ENCODE measurements around the gene RAB9A.
A peak's percentile ranks its signal among the peaks of the same experiment; 100 is the strongest.

RAB9A gene

GRCh38 chrX:13732246-13733067 lies 43.5 kb downstream of the RAB9A start:
- H3K27ac ChIP-seq (ENCODE audit: low read length) = no peak overlapping the region
- H3K36me3 ChIP-seq (ENCODE audit: control insufficient read depth, low read depth, low read length) = peaks cover 15% of the 10 kb centered on the region
- H3K9ac ChIP-seq (ENCODE audit: low read length) = no peak overlapping the region
- no peaks in the 10 kb centered on the region for H3K9me3 ChIP-seq (ENCODE audit: control insufficient read depth, low read depth, low read length)
- no peaks in the 10 kb centered on the region for H3K27me3 ChIP-seq (ENCODE audit: control insufficient read depth, insufficient read depth, low read length)
- no peak overlapping the region for H3K4me3 ChIP-seq (ENCODE audit: low read length)
- H3K4me1 ChIP-seq (ENCODE audit: control insufficient read depth, low read depth, low read length) = peaks cover 6% of the 10 kb centered on the region

- Histone ChIP-seq H3K36me3 (ENCODE audit: control insufficient read depth, low read depth, low read length) (peaks cover 19% of the 10 kb centered on the region), H3K4me3 (ENCODE audit: low read length) (peak overlapping the region; percentile 99), H3K27ac (ENCODE audit: low read length) (peak overlapping the region; percentile 51), H3K9ac (ENCODE audit: low read length) (peak overlapping the region; percentile 96), H3K4me1 (ENCODE audit: control insufficient read depth, low read depth, low read length) (peaks cover 6% of the 10 kb centered on the region), H3K27me3 (ENCODE audit: control insufficient read depth, insufficient read depth, low read length) (no peaks in the 10 kb centered on the region), H3K9me3 (ENCODE audit: control insufficient read depth, low read depth, low read length) (no peaks in the 10 kb centered on the region)
Observed at GRCh38 chrX:13733506-13733905, 44.6 kb downstream of the RAB9A start.

DNA sequence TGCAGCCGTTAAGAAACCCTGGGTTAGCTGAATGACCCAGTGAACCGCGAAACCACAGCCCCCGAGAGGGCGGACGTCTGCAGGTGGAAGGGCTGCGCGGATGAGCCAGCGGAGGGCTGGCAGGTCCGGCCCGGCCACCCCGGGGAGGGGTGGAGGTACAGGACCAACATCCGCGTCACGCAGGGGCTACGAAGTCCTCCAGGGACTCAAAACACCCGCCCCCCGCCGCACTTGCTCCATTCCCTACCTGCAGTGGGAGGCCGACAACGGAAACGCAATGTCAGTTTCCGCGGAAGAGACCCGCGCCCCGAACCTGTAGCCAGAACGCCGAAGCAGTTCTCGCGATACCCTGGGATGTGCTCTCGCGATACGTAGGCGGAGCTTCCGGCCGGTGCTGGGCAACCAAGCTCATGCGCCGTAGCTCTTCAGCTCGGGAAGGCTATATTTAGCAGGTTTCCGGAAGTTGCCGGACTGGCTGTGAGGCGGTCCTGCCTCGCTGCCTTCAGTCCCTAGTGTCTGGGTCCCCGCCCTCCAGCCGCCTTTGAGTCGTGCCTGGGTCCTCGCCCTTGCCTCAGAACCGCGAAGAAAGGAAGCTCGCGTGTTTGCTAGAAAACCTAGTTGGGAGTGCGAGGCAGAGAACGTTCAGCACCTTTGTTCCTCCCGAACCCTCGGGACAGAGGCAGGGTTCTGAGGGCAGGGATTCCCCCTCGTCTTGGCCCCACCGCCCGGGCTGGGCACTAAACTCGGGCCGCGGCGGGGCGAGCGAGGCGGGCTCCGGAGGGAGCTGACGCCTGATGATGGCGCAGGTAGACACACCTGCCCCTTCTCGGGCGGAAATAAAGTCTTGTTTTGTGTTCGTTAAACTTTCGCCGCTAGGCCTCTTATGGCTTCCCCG lies 45.6 kb downstream of the RAB9A start, which contains the start of the genes OFD1 and TRAPPC2:
TSS of gene OFD1 (plus strand) at position 471 of the 895 bp plus-strand sequence. CDS start at position 795, 324 bp downstream.
TSS of gene TRAPPC2 (minus strand) at position 343 of the 895 bp plus-strand sequence. CDS start 14,657 bp downstream, outside the sequence.
- Histone ChIP-seq H3K9ac (ENCODE audit: low read length) (peak within 1 kb of the TSS; percentile 96), H3K4me3 (ENCODE audit: low read length) (peak within 1 kb of the TSS; percentile 99), H3K4me1 (ENCODE audit: control insufficient read depth, low read depth, low read length) (peaks cover 6% of the 10 kb centered on the region), H3K36me3 (ENCODE audit: control insufficient read depth, low read depth, low read length) (peaks cover 27% of the 10 kb centered on the region), H3K9me3 (ENCODE audit: control insufficient read depth, low read depth, low read length) (no peaks in the 10 kb centered on the region), H3K27ac (ENCODE audit: low read length) (peak within 1 kb of the TSS; percentile 91), H3K27me3 (ENCODE audit: control insufficient read depth, insufficient read depth, low read length) (no peaks in the 10 kb centered on the region)

- Histone ChIP-seq H3K36me3 (ENCODE audit: control insufficient read depth, low read depth, low read length) (peaks cover 64% of the 10 kb centered on the region), H3K9me3 (ENCODE audit: control insufficient read depth, low read depth, low read length) (no peaks in the 10 kb centered on the region), H3K4me3 (ENCODE audit: low read length) (no peak overlapping the region), H3K4me1 (ENCODE audit: control insufficient read depth, low read depth, low read length) (peaks cover 6% of the 10 kb centered on the region), H3K27me3 (ENCODE audit: control insufficient read depth, insufficient read depth, low read length) (no peaks in the 10 kb centered on the region), H3K9ac (ENCODE audit: low read length) (no peak overlapping the region), H3K27ac (ENCODE audit: low read length) (no peak overlapping the region)
Observed at GRCh38 chrX:13741695-13742094, 52.8 kb downstream of the RAB9A start.

GRCh38 chrX:13742397-13743176 lies 53.7 kb downstream of the RAB9A start:
- peaks cover 67% of the 10 kb centered on the region for H3K36me3 ChIP-seq (ENCODE audit: control insufficient read depth, low read depth, low read length)
- H3K9ac ChIP-seq (ENCODE audit: low read length) = no peak overlapping the region

GRCh38 chrX:13747836-13748235 lies 58.9 kb downstream of the RAB9A start:
- Histone ChIP-seq H3K4me3 (ENCODE audit: low read length) (no peak overlapping the region), H3K9me3 (ENCODE audit: control insufficient read depth, low read depth, low read length) (no peaks in the 10 kb centered on the region), H3K36me3 (ENCODE audit: control insufficient read depth, low read depth, low read length) (peaks cover 82% of the 10 kb centered on the region), H3K27me3 (ENCODE audit: control insufficient read depth, insufficient read depth, low read length) (no peaks in the 10 kb centered on the region), H3K4me1 (ENCODE audit: control insufficient read depth, low read depth, low read length) (peaks cover 2% of the 10 kb centered on the region), H3K27ac (ENCODE audit: low read length) (no peak overlapping the region), H3K9ac (ENCODE audit: low read length) (no peak overlapping the region)

More at GRCh38 chrX:13742397-13743176, 53.7 kb downstream of the RAB9A start:
- Histone ChIP-seq H3K27ac (ENCODE audit: low read length) (no peak overlapping the region), H3K9me3 (ENCODE audit: control insufficient read depth, low read depth, low read length) (no peaks in the 10 kb centered on the region), H3K4me3 (ENCODE audit: low read length) (no peak overlapping the region), H3K27me3 (ENCODE audit: control insufficient read depth, insufficient read depth, low read length) (no peaks in the 10 kb centered on the region), H3K4me1 (ENCODE audit: control insufficient read depth, low read depth, low read length) (peaks cover 6% of the 10 kb centered on the region)

DNA sequence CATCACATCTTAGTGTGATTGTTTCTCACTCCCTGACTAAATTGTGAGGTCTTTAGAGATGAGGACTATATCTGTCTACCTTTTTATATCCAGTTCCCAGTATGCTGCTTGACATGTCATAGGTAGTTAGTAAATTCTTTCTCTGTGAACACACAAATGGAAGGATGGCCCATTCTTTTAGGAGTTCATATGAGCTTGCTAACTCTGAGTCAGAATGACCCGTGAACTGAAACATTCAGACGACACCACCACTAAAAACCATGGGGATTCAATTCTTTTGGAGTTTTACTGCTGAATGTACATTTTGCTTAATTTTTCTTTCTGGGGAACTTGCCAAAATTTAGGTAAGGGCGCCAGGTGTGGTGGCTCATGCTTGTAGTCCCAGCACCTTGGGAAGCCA lies 59.6 kb downstream of the RAB9A start:
- H3K9ac ChIP-seq (ENCODE audit: low read length) = no peak overlapping the region
- no peaks in the 10 kb centered on the region for H3K9me3 ChIP-seq (ENCODE audit: control insufficient read depth, low read depth, low read length)
- H3K36me3 ChIP-seq (ENCODE audit: control insufficient read depth, low read depth, low read length) = peaks cover 83% of the 10 kb centered on the region
- H3K4me1 ChIP-seq (ENCODE audit: control insufficient read depth, low read depth, low read length) = no peaks in the 10 kb centered on the region
- no peak overlapping the region for H3K4me3 ChIP-seq (ENCODE audit: low read length)
- no peak overlapping the region for H3K27ac ChIP-seq (ENCODE audit: low read length)
- no peaks in the 10 kb centered on the region for H3K27me3 ChIP-seq (ENCODE audit: control insufficient read depth, insufficient read depth, low read length)

- Histone ChIP-seq H3K36me3 (ENCODE audit: control insufficient read depth, low read depth, low read length) (peaks cover 81% of the 10 kb centered on the region), H3K4me1 (ENCODE audit: control insufficient read depth, low read depth, low read length) (no peaks in the 10 kb centered on the region), H3K27ac (ENCODE audit: low read length) (no peak overlapping the region), H3K27me3 (ENCODE audit: control insufficient read depth, insufficient read depth, low read length) (no peaks in the 10 kb centered on the region), H3K9ac (ENCODE audit: low read length) (no peak overlapping the region), H3K4me3 (ENCODE audit: low read length) (no peak overlapping the region), H3K9me3 (ENCODE audit: control insufficient read depth, low read depth, low read length) (no peaks in the 10 kb centered on the region)
Observed at GRCh38 chrX:13750204-13750603, 61.3 kb downstream of the RAB9A start.

GRCh38 chrX:13750812-13751211 lies 61.9 kb downstream of the RAB9A start:
- Histone ChIP-seq H3K27ac (ENCODE audit: low read length) (no peak overlapping the region), H3K9me3 (ENCODE audit: control insufficient read depth, low read depth, low read length) (no peaks in the 10 kb centered on the region), H3K4me3 (ENCODE audit: low read length) (no peak overlapping the region), H3K9ac (ENCODE audit: low read length) (no peak overlapping the region), H3K4me1 (ENCODE audit: control insufficient read depth, low read depth, low read length) (no peaks in the 10 kb centered on the region), H3K36me3 (ENCODE audit: control insufficient read depth, low read depth, low read length) (peaks cover 79% of the 10 kb centered on the region), H3K27me3 (ENCODE audit: control insufficient read depth, insufficient read depth, low read length) (no peaks in the 10 kb centered on the region)

DNA sequence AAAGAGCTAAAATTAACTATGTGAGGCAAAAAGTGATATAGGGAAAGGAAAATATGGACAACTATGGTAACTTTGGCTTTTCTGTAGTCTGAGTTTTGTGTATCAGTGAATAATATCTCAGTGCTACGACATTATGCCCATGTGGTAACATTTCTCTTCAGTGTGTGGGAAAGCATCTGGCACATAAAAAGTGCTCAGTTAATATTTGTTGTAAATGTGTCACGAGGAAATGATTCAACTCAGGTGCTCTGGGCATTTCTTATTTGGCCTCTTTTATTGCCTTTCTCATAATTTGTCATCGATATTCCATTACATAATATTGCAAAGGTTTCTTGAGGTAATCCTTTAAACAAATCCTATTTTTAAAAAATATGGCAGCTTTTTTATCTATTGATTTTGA lies 63.2 kb downstream of the RAB9A start:
- no peak overlapping the region for H3K9ac ChIP-seq (ENCODE audit: low read length)
- H3K9me3 ChIP-seq (ENCODE audit: control insufficient read depth, low read depth, low read length) = no peaks in the 10 kb centered on the region
- H3K4me1 ChIP-seq (ENCODE audit: control insufficient read depth, low read depth, low read length) = no peaks in the 10 kb centered on the region
- H3K27ac ChIP-seq (ENCODE audit: low read length) = no peak overlapping the region
- H3K4me3 ChIP-seq (ENCODE audit: low read length) = no peak overlapping the region
- H3K27me3 ChIP-seq (ENCODE audit: control insufficient read depth, insufficient read depth, low read length) = no peaks in the 10 kb centered on the region
- peaks cover 75% of the 10 kb centered on the region for H3K36me3 ChIP-seq (ENCODE audit: control insufficient read depth, low read depth, low read length)

DNA sequence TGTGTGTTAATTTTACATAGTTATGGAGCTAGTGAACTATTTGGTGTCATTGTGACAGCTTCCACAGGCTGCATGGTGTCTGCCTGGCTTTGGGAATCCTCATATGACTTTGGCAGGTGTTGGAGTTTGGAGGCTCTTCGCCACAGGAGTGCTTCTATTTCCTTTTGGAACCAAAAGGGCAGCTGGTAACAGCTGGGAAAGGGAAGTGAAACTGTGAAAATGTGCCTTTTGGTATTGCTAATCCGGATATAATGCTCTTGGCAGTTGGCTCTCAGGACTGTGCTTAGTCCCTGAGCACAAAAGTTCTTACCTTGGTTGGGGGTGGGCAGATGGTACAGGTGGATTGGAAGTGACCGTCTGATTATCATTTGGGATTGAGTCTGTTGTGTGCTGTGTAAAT lies 63.7 kb downstream of the RAB9A start:
- Histone ChIP-seq H3K4me3 (ENCODE audit: low read length) (no peak overlapping the region), H3K36me3 (ENCODE audit: control insufficient read depth, low read depth, low read length) (peaks cover 75% of the 10 kb centered on the region), H3K27ac (ENCODE audit: low read length) (no peak overlapping the region), H3K9me3 (ENCODE audit: control insufficient read depth, low read depth, low read length) (no peaks in the 10 kb centered on the region), H3K4me1 (ENCODE audit: control insufficient read depth, low read depth, low read length) (no peaks in the 10 kb centered on the region), H3K9ac (ENCODE audit: low read length) (no peak overlapping the region), H3K27me3 (ENCODE audit: control insufficient read depth, insufficient read depth, low read length) (no peaks in the 10 kb centered on the region)
